Measurements from ENCODE around the gene MEIS2.

DNA sequence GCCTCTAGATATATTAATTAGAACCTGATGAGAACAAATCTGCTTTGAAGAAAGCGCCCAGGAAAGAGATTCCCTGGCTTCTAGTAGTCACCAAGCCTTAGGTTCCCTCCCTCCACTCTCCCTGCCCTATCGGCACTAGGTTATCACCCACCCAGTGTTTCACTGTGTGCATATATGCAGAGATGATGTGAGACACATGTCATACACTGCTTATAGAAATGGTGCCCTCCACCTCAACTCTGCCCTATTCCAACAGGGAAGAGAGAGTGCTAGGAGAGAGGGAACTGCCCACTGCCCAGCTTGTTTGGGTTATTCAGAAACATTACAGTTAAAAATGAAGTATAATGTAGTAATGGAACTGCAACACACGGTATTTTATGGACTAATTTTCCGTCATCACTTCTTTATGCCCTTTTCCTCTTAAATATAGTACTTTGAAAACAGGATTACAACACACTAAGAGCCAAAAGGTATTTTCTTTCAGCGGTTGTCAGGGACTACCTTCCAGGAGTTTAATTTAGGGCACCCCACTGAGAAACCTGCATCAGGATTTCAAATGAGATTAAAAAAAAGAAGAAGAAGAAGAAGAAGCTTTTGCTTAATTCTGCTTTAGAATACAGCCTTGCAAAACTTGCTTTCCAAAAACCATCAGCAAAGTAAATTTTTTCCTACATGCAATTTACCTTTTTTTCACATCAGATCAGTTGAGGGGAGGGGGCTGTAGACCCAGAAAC, 55.3 kb downstream of the MEIS2 start:
- TF ChIP-seq ZNF10 (tag by site-specific recombination; IDR thresholded peaks at IDR 0.05) (no peak), ZNF114 (tag by site-specific recombination; IDR thresholded peaks at IDR 0.05) (no peak), TCF7L2 (IDR thresholded peaks at IDR 0.05; ENCODE audit: borderline replicate concordance, low read depth, low read length) (no peak), ZNF311 (tag by site-specific recombination; IDR thresholded peaks at IDR 0.05; ENCODE audit: borderline replicate concordance) (no peak), ZNF335 (tag by site-specific recombination; conservative IDR thresholded peaks at IDR 0.05) (no peak), ZNF596 (tag by site-specific recombination; IDR thresholded peaks at IDR 0.05) (no peak), ZBTB1 (tag by site-specific recombination; IDR thresholded peaks at IDR 0.05) (no peak), ZNF341 (tag by site-specific recombination; IDR thresholded peaks at IDR 0.05; ENCODE audit: low read depth) (no peak), ZNF843 (tag by site-specific recombination; IDR thresholded peaks at IDR 0.05) (no peak), ZNF324 (tag by site-specific recombination; IDR thresholded peaks at IDR 0.05) (no peak), ZNF239 (tag by site-specific recombination; IDR thresholded peaks at IDR 0.05) (no peak)
- TF ChIP-seq, protein P1, sequence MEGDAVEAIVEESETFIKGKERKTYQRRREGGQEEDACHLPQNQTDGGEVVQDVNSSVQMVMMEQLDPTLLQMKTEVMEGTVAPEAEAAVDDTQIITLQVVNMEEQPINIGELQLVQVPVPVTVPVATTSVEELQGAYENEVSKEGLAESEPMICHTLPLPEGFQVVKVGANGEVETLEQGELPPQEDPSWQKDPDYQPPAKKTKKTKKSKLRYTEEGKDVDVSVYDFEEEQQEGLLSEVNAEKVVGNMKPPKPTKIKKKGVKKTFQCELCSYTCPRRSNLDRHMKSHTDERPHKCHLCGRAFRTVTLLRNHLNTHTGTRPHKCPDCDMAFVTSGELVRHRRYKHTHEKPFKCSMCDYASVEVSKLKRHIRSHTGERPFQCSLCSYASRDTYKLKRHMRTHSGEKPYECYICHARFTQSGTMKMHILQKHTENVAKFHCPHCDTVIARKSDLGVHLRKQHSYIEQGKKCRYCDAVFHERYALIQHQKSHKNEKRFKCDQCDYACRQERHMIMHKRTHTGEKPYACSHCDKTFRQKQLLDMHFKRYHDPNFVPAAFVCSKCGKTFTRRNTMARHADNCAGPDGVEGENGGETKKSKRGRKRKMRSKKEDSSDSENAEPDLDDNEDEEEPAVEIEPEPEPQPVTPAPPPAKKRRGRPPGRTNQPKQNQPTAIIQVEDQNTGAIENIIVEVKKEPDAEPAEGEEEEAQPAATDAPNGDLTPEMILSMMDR (tag by site-specific recombination; IDR thresholded peaks at IDR 0.05), result no peak
- TF ChIP-seq, protein P2, sequence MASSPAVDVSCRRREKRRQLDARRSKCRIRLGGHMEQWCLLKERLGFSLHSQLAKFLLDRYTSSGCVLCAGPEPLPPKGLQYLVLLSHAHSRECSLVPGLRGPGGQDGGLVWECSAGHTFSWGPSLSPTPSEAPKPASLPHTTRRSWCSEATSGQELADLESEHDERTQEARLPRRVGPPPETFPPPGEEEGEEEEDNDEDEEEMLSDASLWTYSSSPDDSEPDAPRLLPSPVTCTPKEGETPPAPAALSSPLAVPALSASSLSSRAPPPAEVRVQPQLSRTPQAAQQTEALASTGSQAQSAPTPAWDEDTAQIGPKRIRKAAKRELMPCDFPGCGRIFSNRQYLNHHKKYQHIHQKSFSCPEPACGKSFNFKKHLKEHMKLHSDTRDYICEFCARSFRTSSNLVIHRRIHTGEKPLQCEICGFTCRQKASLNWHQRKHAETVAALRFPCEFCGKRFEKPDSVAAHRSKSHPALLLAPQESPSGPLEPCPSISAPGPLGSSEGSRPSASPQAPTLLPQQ (tag by site-specific recombination; IDR thresholded peaks at IDR 0.05), result no peak
- TF ChIP-seq, protein P3, sequence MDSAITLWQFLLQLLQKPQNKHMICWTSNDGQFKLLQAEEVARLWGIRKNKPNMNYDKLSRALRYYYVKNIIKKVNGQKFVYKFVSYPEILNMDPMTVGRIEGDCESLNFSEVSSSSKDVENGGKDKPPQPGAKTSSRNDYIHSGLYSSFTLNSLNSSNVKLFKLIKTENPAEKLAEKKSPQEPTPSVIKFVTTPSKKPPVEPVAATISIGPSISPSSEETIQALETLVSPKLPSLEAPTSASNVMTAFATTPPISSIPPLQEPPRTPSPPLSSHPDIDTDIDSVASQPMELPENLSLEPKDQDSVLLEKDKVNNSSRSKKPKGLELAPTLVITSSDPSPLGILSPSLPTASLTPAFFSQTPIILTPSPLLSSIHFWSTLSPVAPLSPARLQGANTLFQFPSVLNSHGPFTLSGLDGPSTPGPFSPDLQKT (IDR thresholded peaks at IDR 0.05; ENCODE audit: borderline replicate concordance, low read depth, low read length), result no peak

All from HEK293 (cell line).